ENCODE results near the gene ARMS2.

Gene ARMS2

DNA sequence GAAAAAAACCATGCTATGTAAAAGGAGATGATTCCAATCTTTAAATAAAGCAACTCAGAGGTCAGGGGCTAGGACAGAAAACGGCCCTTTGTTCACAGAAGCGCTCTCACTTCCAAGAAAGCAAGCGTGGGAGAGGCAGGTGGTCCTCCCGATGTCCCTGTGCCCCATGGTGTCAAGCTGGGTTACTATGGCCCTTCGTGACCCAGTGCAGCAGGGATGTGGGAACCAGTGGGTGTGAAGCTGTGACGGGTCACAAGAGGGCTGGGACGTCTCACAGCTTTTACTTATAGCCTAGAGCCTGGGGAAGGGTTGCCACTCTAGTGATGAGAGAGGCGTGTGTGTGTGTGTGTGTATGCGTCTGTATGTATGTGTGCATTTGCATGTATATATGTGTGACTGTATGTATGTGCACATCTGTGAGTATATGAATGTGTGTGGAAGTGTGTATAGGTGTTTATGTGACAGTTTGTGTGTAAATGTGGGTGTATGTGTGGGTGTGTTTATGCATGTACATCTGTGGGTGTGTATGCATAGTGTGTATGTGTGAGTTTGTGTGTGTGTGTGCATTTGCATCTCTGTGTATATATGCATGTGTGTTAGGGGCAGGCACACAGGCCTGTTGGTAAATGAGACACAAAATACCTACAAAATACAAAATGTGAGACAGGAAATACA, 32.1 kb downstream of the ARMS2 start:
- Histone ChIP-seq H2BK120ac (ENCODE audit: low read depth, low read length) (no peak overlapping the region), H4K91ac (ENCODE audit: low read depth, low read length, poor library complexity) (no peak overlapping the region), H3K36me3 (replicated peaks in 1 of 2; ENCODE audit: control insufficient read depth in 2 of 2, insufficient read depth in 2 of 2, low read length in 2 of 2) (no peaks in the 10 kb centered on the region), H2BK15ac (ENCODE audit: low read length) (no peak overlapping the region), H3K4ac (ENCODE audit: low read length) (no peak overlapping the region), H3K4me1 (ENCODE audit: control insufficient read depth in 2 of 2, insufficient read depth in 1 of 2, low read depth in 1 of 2, low read length in 2 of 2) (peaks cover 10 to 27% of the 10 kb centered on the region in 2 donors), H3K9me3 (replicated peaks in 1 of 2; ENCODE audit: control insufficient read depth in 2 of 2, insufficient read depth in 1 of 2, low read depth in 1 of 2, low read length in 2 of 2) (peaks cover 0 to 3% of the 10 kb centered on the region in 2 donors), H4K8ac (ENCODE audit: low read depth, low read length) (peak overlapping the region; percentile 94), H2BK5ac (ENCODE audit: low read length) (no peak overlapping the region), H3K9ac (ENCODE audit: low read depth, low read length, poor library complexity) (peak overlapping the region; percentile 39), H3K27me3 (ENCODE audit: control insufficient read depth in 3 of 3, insufficient read depth in 3 of 3, low read depth in 1 of 3, low read length in 3 of 3) (no peaks in the 10 kb centered on the region), H3K18ac (ENCODE audit: low read length) (peak overlapping the region; percentile 62), H3K23ac (ENCODE audit: low read depth, low read length, poor library complexity) (no peak overlapping the region), H2AFZ (ENCODE audit: low read length) (peak overlapping the region; percentile 9), H2AK5ac (ENCODE audit: low read depth, low read length) (no peak overlapping the region), H2BK12ac (ENCODE audit: low read length) (no peak overlapping the region), H3K4me2 (ENCODE audit: insufficient read depth, low read length, poor library complexity, severe bottlenecking) (no peak overlapping the region), H3K14ac (ENCODE audit: low read length) (no peak overlapping the region), H3K4me3 (ENCODE audit: low read length in 2 of 2) (no peak overlapping the region), H3K79me1 (ENCODE audit: low read depth, low read length) (no peaks in the 10 kb centered on the region), H3K27ac (replicated peaks; ENCODE audit: low read length) (no peak overlapping the region)
- no peak for DNase-seq (ENCODE audit: low spot score)
- no CpG with 5 or more reads among the region's 9 CpGs for WGBS, 2 donors (ENCODE audit: extremely low coverage in 2 of 2, insufficient read length in 2 of 2, insufficient replicate concordance in 1 of 2)

- no peak overlapping the region for H2AFZ ChIP-seq (ENCODE audit: low read length)
- H2BK12ac ChIP-seq (ENCODE audit: low read length) = no peak overlapping the region
- DNase-seq (ENCODE audit: low spot score) = no peak
- H2AK5ac ChIP-seq (ENCODE audit: low read depth, low read length) = no peak overlapping the region
- H3K14ac ChIP-seq (ENCODE audit: low read length) = no peak overlapping the region
- no peaks in the 10 kb centered on the region for H3K79me1 ChIP-seq (ENCODE audit: low read depth, low read length)
- no peak overlapping the region for H2BK120ac ChIP-seq (ENCODE audit: low read depth, low read length)
- no peak overlapping the region for H3K27ac ChIP-seq (replicated peaks; ENCODE audit: low read length)
- WGBS, 2 donors (ENCODE audit: extremely low coverage in 2 of 2, insufficient read length in 2 of 2, insufficient replicate concordance in 1 of 2) = no CpG with 5 or more reads among the region's 16 CpGs
- H3K23ac ChIP-seq (ENCODE audit: low read depth, low read length, poor library complexity) = no peak overlapping the region
- no peaks in the 10 kb centered on the region for H3K36me3 ChIP-seq (replicated peaks in 1 of 2; ENCODE audit: control insufficient read depth in 2 of 2, insufficient read depth in 2 of 2, low read length in 2 of 2)
- H3K4ac ChIP-seq (ENCODE audit: low read length) = no peak overlapping the region
- no peak overlapping the region for H4K8ac ChIP-seq (ENCODE audit: low read depth, low read length)
- H4K91ac ChIP-seq (ENCODE audit: low read depth, low read length, poor library complexity) = no peak overlapping the region
- peaks cover 12 to 32% of the 10 kb centered on the region in 2 donors for H3K4me1 ChIP-seq (ENCODE audit: control insufficient read depth in 2 of 2, insufficient read depth in 1 of 2, low read depth in 1 of 2, low read length in 2 of 2)
- no peak overlapping the region for H2BK15ac ChIP-seq (ENCODE audit: low read length)
- no peaks in the 10 kb centered on the region for H3K27me3 ChIP-seq (ENCODE audit: control insufficient read depth in 3 of 3, insufficient read depth in 3 of 3, low read depth in 1 of 3, low read length in 3 of 3)
- no peaks in the 10 kb centered on the region for H3K9me3 ChIP-seq (replicated peaks in 1 of 2; ENCODE audit: control insufficient read depth in 2 of 2, insufficient read depth in 1 of 2, low read depth in 1 of 2, low read length in 2 of 2)
- no peak overlapping the region for H3K4me3 ChIP-seq (ENCODE audit: low read length in 2 of 2)
- peak overlapping the region; percentile 40 for H3K18ac ChIP-seq (ENCODE audit: low read length)
- no peak overlapping the region for H2BK5ac ChIP-seq (ENCODE audit: low read length)
- no peak overlapping the region for H3K4me2 ChIP-seq (ENCODE audit: insufficient read depth, low read length, poor library complexity, severe bottlenecking)
- H3K9ac ChIP-seq (ENCODE audit: low read depth, low read length, poor library complexity) = no peak overlapping the region
Measured at GRCh38 chr10:122487174-122487765, 32.8 kb downstream of the ARMS2 start.

DNA sequence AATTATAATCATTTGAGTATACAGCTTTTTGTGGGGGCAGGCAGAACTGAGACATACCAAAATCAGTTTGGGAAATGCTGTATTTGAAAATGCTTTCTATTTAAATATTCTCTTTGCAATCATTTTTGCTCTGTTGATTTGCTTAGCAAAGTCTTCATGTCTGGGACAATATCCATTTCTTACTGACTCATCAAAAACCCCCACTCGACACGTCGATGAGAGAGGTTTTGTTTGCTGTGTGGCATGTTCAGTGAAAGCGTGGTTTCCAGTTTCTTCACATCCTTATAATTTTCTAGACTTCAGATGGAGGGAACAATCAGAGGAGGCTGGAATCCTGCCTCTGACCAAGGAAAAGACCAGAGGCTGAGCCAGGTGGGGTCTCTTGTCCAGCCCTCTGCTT, 35.8 kb downstream of the ARMS2 start:
- no peak overlapping the region for H3K4me2 ChIP-seq (ENCODE audit: insufficient read depth, low read length, poor library complexity, severe bottlenecking)
- DNase-seq (ENCODE audit: low spot score) = no peak
- H3K14ac ChIP-seq (ENCODE audit: low read length) = no peak overlapping the region
- WGBS, 2 donors (ENCODE audit: extremely low coverage in 2 of 2, insufficient read length in 2 of 2, insufficient replicate concordance in 1 of 2) = no CpG with 5 or more reads among the region's 4 CpGs
- no peak overlapping the region for H3K18ac ChIP-seq (ENCODE audit: low read length)
- no peaks in the 10 kb centered on the region for H3K9me3 ChIP-seq (replicated peaks in 1 of 2; ENCODE audit: control insufficient read depth in 2 of 2, insufficient read depth in 1 of 2, low read depth in 1 of 2, low read length in 2 of 2)
- no peak overlapping the region for H2BK12ac ChIP-seq (ENCODE audit: low read length)
- H2BK120ac ChIP-seq (ENCODE audit: low read depth, low read length) = no peak overlapping the region
- H3K27me3 ChIP-seq (ENCODE audit: control insufficient read depth in 3 of 3, insufficient read depth in 3 of 3, low read depth in 1 of 3, low read length in 3 of 3) = no peaks in the 10 kb centered on the region
- no peak overlapping the region for H4K91ac ChIP-seq (ENCODE audit: low read depth, low read length, poor library complexity)
- no peaks in the 10 kb centered on the region for H3K79me1 ChIP-seq (ENCODE audit: low read depth, low read length)
- no peak overlapping the region for H2AFZ ChIP-seq (ENCODE audit: low read length)
- H3K23ac ChIP-seq (ENCODE audit: low read depth, low read length, poor library complexity) = no peak overlapping the region
- no peak overlapping the region for H3K27ac ChIP-seq (replicated peaks; ENCODE audit: low read length)
- H4K8ac ChIP-seq (ENCODE audit: low read depth, low read length) = no peak overlapping the region
- no peaks in the 10 kb centered on the region for H3K36me3 ChIP-seq (replicated peaks in 1 of 2; ENCODE audit: control insufficient read depth in 2 of 2, insufficient read depth in 2 of 2, low read length in 2 of 2)
- H3K4ac ChIP-seq (ENCODE audit: low read length) = no peak overlapping the region
- H3K9ac ChIP-seq (ENCODE audit: low read depth, low read length, poor library complexity) = no peak overlapping the region
- H2BK5ac ChIP-seq (ENCODE audit: low read length) = no peak overlapping the region
- H2BK15ac ChIP-seq (ENCODE audit: low read length) = no peak overlapping the region
- H3K4me3 ChIP-seq (ENCODE audit: low read length in 2 of 2) = no peak overlapping the region
- H3K4me1 ChIP-seq (ENCODE audit: control insufficient read depth in 2 of 2, insufficient read depth in 1 of 2, low read depth in 1 of 2, low read length in 2 of 2) = peaks cover 15 to 33% of the 10 kb centered on the region in 2 donors
- no peak overlapping the region for H2AK5ac ChIP-seq (ENCODE audit: low read depth, low read length)

DNA sequence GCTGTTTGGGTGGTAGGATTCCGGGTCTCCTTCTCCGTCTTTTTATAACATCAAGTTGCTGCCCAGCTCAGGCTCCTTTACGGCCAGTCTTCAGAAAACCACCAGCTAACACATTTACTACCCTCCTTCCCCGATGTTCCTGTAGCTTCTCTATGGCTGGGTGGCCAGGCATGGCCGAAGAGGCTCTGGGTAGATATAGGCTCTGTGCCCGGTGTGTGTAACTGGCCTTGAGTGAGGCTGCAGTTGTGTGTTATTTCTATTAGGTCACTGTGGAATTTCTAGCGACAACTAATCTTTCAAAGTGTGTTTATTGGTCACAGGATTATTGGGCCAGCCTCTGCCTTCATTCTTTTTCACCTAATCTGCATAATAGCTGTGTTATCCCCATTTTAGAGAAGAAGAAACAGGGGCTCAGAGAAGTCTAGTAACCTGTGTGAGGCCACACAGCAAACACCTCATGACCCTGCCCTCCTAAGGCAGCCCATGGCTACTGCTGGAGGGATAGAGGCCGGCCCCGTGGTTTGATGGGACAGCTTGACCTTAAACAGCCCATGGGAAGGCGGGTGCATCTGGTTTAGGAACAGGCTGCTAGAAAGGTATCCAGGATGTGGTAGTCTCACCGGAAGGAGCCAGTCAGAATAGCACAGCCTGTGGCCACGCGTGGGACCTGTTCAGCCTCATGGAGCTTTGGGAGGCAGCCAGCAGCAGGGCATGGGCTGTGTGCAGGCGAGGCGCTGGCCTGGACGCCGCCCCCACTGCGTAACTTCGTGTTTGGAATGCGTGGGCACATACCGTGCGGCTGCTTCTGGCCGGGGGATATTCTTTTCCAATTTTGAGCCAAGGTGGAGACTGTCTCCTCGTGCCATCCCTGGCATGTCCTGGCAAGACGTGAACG, 36.6 kb downstream of the ARMS2 start:
- Histone ChIP-seq H3K14ac (ENCODE audit: low read length) (no peak overlapping the region), H3K27me3 (ENCODE audit: control insufficient read depth in 3 of 3, insufficient read depth in 3 of 3, low read depth in 1 of 3, low read length in 3 of 3) (no peaks in the 10 kb centered on the region), H3K9me3 (replicated peaks in 1 of 2; ENCODE audit: control insufficient read depth in 2 of 2, insufficient read depth in 1 of 2, low read depth in 1 of 2, low read length in 2 of 2) (no peaks in the 10 kb centered on the region), H3K4me3 (ENCODE audit: low read length in 2 of 2) (no peak overlapping the region), H2AK5ac (ENCODE audit: low read depth, low read length) (no peak overlapping the region), H3K18ac (ENCODE audit: low read length) (peak overlapping the region; percentile 93), H2BK15ac (ENCODE audit: low read length) (peak overlapping the region; percentile 42), H3K4me2 (ENCODE audit: insufficient read depth, low read length, poor library complexity, severe bottlenecking) (no peak overlapping the region), H3K23ac (ENCODE audit: low read depth, low read length, poor library complexity) (peak overlapping the region; percentile 44), H4K8ac (ENCODE audit: low read depth, low read length) (peak overlapping the region; percentile 89), H3K36me3 (replicated peaks in 1 of 2; ENCODE audit: control insufficient read depth in 2 of 2, insufficient read depth in 2 of 2, low read length in 2 of 2) (no peaks in the 10 kb centered on the region), H3K27ac (replicated peaks; ENCODE audit: low read length) (no peak overlapping the region), H2BK5ac (ENCODE audit: low read length) (no peak overlapping the region), H2AFZ (ENCODE audit: low read length) (peak overlapping the region; percentile 32), H3K79me1 (ENCODE audit: low read depth, low read length) (no peaks in the 10 kb centered on the region), H2BK120ac (ENCODE audit: low read depth, low read length) (no peak overlapping the region), H4K91ac (ENCODE audit: low read depth, low read length, poor library complexity) (no peak overlapping the region), H3K4ac (ENCODE audit: low read length) (no peak overlapping the region), H2BK12ac (ENCODE audit: low read length) (no peak overlapping the region), H3K4me1 (ENCODE audit: control insufficient read depth in 2 of 2, insufficient read depth in 1 of 2, low read depth in 1 of 2, low read length in 2 of 2) (peaks cover 15 to 27% of the 10 kb centered on the region in 2 donors), H3K9ac (ENCODE audit: low read depth, low read length, poor library complexity) (peak overlapping the region; percentile 30)
- WGBS, 2 donors (ENCODE audit: extremely low coverage in 2 of 2, insufficient read length in 2 of 2, insufficient replicate concordance in 1 of 2) = no CpG with 5 or more reads among the region's 26 CpGs
- DNase-seq (ENCODE audit: low spot score) = no peak

All from neuronal stem cell (in vitro differentiated cells).